ENCODE results near the gene EPN2.
"Not testable (repeated sequence)": the region's sequence is repeated elsewhere in the genome, so short reads cannot be mapped to it uniquely, and the experiment has no call there.

GRCh38 chr17:19219384-19219783, 17.8 kb upstream of the EPN2 start:
- not testable (repeated sequence) for TF ChIP-seq CTCF (conservative IDR thresholded peaks at IDR 0.05); EZH2 (IDR thresholded peaks at IDR 0.05; ENCODE audit: low read depth)

All from PC-9 (cell line).